M059J (cell line): ENCODE measurements around the gene ASMTL. TPM values are rescaled to one million over a fixed set of nuclear protein-coding genes. Genes with fewer than 3 reads are reported as not detected.
"Not testable (repeated sequence)": the region's sequence is repeated elsewhere in the genome, so short reads cannot be mapped to it uniquely, and the experiment has no call there.

ENCODE experiments used
- DNase-seq: peaks from one replicate; pipeline ENCODE4 v3.0.0-alpha.2; 2012; ENCODE audit warnings: low read depth
- total RNA-seq: library from RNA; depleted of rRNA; stranded (reverse); fragments of >200 nt; shearing (Covaris generic); gene quantifications from 2 replicates; pipeline ENCODE4 v1.2.3, GENCODE V29; 2014

ASMTL gene
- total RNA-seq, 1 experiment from 2014 or later, result 7.2 TPM

- peak; percentile 76 for DNase-seq
Observed at GRCh38 chrX:1453951-1454785, 1.5 kb upstream of the ASMTL start.

- DNase-seq, result peak; percentile 63
Observed at GRCh38 chrX:1453395-1453783, 680 bp upstream of the ASMTL start.

GRCh38 chrX:1451661-1452515 is 821 bp downstream of the ASMTL start:
- no peak for DNase-seq

- DNase-seq, result no peak
Observed at GRCh38 chrX:1451251-1451660, 1.5 kb downstream of the ASMTL start.

- no peak for DNase-seq
Observed at GRCh38 chrX:1450361-1451161, 2.1 kb downstream of the ASMTL start.

- DNase-seq, result no peak
Observed at GRCh38 chrX:1449823-1450149, 2.9 kb downstream of the ASMTL start.

- DNase-seq, result no peak
Observed at GRCh38 chrX:1449036-1449822, 3.5 kb downstream of the ASMTL start.

- not testable (repeated sequence) for DNase-seq
Observed at GRCh38 chrX:1448573-1449001, 4.1 kb downstream of the ASMTL start.

GRCh38 chrX:1447969-1448572 is 4.6 kb downstream of the ASMTL start:
- not testable (repeated sequence) for DNase-seq

GRCh38 chrX:1446984-1447968 is 5.4 kb downstream of the ASMTL start:
- DNase-seq, result not testable (repeated sequence)

GRCh38 chrX:1444561-1445500 is 7.9 kb downstream of the ASMTL start:
- no peak for DNase-seq

GRCh38 chrX:1443496-1444075 is 9.1 kb downstream of the ASMTL start:
- no peak for DNase-seq

- no peak for DNase-seq
Observed at GRCh38 chrX:1442724-1443367, 9.9 kb downstream of the ASMTL start.

- no peak for DNase-seq
Observed at GRCh38 chrX:1442016-1442665, 10.6 kb downstream of the ASMTL start.

GRCh38 chrX:1440506-1440905 is 12.2 kb downstream of the ASMTL start:
- DNase-seq, result no peak

- no peak for DNase-seq
Observed at GRCh38 chrX:1435241-1435895, 17.3 kb downstream of the ASMTL start.

- DNase-seq, result no peak
Observed at GRCh38 chrX:1434871-1435240, 17.9 kb downstream of the ASMTL start.
